HepG2 (cell line): Measurements from ENCODE around the gene GNB1. TPM values are rescaled to one million over a fixed set of nuclear protein-coding genes. Genes with fewer than 3 reads are reported as not detected.

Source experiments
- FUBP1 ChIP-seq: sonication (generic); formaldehyde crosslinking; IDR thresholded peaks from 2 replicates; pipeline ENCODE4 v1.5.1; 2020; ENCODE audit warnings: missing genetic modification reagents, mild to moderate bottlenecking, borderline replicate concordance
- MYC ChIP-seq: sonication (generic); formaldehyde crosslinking; IDR thresholded peaks from 2 replicates; pipeline ENCODE4 v1.9.0; 2021; ENCODE audit warnings: missing genetic modification reagents, borderline replicate concordance
- MZF1 ChIP-seq: sonication (generic); formaldehyde crosslinking; IDR thresholded peaks from 2 replicates; pipeline ENCODE4 v1.8.1; 2023; ENCODE audit warnings: mild to moderate bottlenecking, missing genetic modification reagents, borderline replicate concordance
- PAXIP1 ChIP-seq: sonication (generic); formaldehyde crosslinking; conservative IDR thresholded peaks from 2 replicates; pipeline ENCODE4 v1.4.0; 2020; ENCODE audit warnings: mild to moderate bottlenecking, missing genetic modification reagents, moderate library complexity
- UBTF ChIP-seq: sonication (generic); formaldehyde crosslinking; IDR thresholded peaks from 2 replicates; pipeline ENCODE4 v1.4.0; 2020; ENCODE audit warnings: mild to moderate bottlenecking, missing genetic modification reagents
- ZNF124 ChIP-seq: sonication (generic); formaldehyde crosslinking; IDR thresholded peaks from 2 replicates; pipeline ENCODE4 v1.4.0; 2020; ENCODE audit warnings: missing genetic modification reagents
- ZNF318 ChIP-seq: sonication (generic); formaldehyde crosslinking; IDR thresholded peaks from 2 replicates; pipeline ENCODE4 v1.4.0; 2020; ENCODE audit warnings: mild to moderate bottlenecking, missing genetic modification reagents
- ZNF644 ChIP-seq: IDR thresholded peaks from 2 replicates; pipeline ENCODE4 v1.6.1; 2016; ENCODE audit warnings: low read depth
- polyA plus RNA-seq, 8 experiments: library from polyadenylated mRNA; depleted of rRNA in 3 of 8; stranded (reverse) in 7 of 8; unstranded in 1 of 8; fragments of >200 nt; fragmentation: Illumina TruSeq in 4 of 8; extraction: Trizol in 4 of 8; gene quantifications; 2 replicates each; pipeline versions ENCODE4 v1.2.1 to v1.2.3, GENCODE V29; 2011 to 2016; ENCODE audit warnings: low read depth in 4 of 8, missing spikeins in 1 of 8, mixed read lengths in 1 of 8; ENCODE audit not compliant: insufficient read depth in 1 of 8
- total RNA-seq, 5 experiments: library from RNA; depleted of rRNA; stranded (reverse); fragments of >200 nt; fragmentation: Illumina TruSeq; extraction: Trizol; gene quantifications; 2 replicates each; pipeline ENCODE4 v1.2.3, GENCODE V29; 2016; ENCODE audit warnings: low read depth in 1 of 5
- TF ChIP-seq, protein P1 (sequence below): IDR thresholded peaks from 2 replicates; pipeline ENCODE4 v1.6.1; 2016; ENCODE audit warnings: low read depth, control low read depth

The GNB1 gene
- total and polyA plus RNA-seq, 2 of the 13 experiments (the other 11 are each of a cell fraction or from before 2014, with no cell fraction given): 66.2 to 327 TPM

DNA sequence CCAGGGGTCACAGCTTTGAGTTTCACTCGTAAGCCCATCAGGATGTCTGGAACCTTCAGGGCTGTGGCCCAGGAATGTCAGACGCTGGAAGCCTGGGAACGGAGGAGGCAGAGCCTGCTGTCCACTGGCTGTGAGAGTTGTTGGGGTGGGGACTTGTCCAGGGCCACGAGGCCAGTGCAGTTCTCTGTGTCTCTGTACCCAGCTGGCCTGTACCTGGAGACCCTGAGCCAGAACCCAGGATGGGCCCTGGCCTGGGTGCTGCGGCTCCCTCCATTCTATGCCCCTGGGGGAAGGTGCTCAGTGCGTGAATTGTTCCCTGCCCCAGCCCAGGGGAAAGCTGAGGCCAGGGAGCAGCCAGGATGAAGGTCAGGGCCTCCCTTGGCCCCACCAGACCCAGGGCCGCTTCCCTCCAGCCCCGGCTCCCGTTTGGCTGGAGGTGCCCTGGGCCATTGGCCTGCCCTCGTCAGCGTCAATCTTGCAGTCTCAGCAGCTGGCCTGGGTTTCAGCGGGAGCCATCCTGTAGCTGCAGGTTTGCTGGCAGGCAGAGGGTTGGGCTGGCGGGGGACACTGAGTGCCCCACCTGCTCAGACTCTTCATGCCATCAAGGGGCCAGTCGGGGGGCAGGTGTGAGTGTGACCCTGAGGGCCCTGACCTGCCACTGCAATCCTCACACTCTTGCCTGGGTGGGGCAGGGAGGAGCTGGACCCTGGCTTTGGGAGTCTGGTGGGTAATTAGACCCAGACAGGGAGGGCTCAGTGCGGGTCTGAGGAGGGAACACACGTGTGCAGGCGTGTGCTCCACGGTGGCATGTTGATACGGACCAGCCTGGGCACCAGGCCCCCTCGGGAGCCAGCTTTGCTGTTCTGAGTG lies 23.4 kb upstream of the GNB1 start (continued):
- TF ChIP-seq ZNF318 (CRISPR knock-in tag) (no peak), ZNF124 (no peak), ZNF644 (CRISPR knock-in tag) (no peak), MZF1 (CRISPR knock-in tag) (no peak), PAXIP1 (CRISPR knock-in tag) (0 out of 2 replicates have a peak, but pooled peaks have one; percentile 19), MYC (no peak), UBTF (peak; percentile 73; the same call in 1 of the 2 replicates), FUBP1 (CRISPR knock-in tag) (no peak)
- TF ChIP-seq, protein P1, sequence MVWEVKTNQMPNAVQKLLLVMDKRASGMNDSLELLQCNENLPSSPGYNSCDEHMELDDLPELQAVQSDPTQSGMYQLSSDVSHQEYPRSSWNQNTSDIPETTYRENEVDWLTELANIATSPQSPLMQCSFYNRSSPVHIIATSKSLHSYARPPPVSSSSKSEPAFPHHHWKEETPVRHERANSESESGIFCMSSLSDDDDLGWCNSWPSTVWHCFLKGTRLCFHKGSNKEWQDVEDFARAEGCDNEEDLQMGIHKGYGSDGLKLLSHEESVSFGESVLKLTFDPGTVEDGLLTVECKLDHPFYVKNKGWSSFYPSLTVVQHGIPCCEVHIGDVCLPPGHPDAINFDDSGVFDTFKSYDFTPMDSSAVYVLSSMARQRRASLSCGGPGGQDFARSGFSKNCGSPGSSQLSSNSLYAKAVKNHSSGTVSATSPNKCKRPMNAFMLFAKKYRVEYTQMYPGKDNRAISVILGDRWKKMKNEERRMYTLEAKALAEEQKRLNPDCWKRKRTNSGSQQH (CRISPR knock-in tag): no peak
